Esophagus squamous epithelium (tissue), 5 donors: ENCODE data around the gene KRT76. TPM values are rescaled to one million over a fixed set of nuclear protein-coding genes. Genes with fewer than 3 reads are reported as not detected.

Experiments used
- DNase-seq: peaks from one replicate; lab custom pipeline; 2025; lab: John Stamatoyannopoulos, UW
- H3K27ac ChIP-seq, 4 donors: fragments of 200-600 bp; sonication (generic); one replicate each; pipeline ENCODE4 v1.5.1; 2016 to 2019; ENCODE audit warnings: mild to moderate bottlenecking in 1 of 4
- H3K27me3 ChIP-seq, 4 donors: fragments of 200-600 bp; sonication (generic); 1 replicate in 3 of 4; 2 replicates in 1 of 4; pipeline versions ENCODE4 v1.5.1 to v1.6.0; 2017 to 2021; ENCODE audit warnings: antibody characterized with exemption in 1 of 4
- H3K36me3 ChIP-seq, 3 donors: fragments of 200-600 bp; sonication (generic); one replicate each; pipeline ENCODE4 v1.5.1; 2016 to 2019
- H3K4me1 ChIP-seq, 3 donors: fragments of 200-600 bp; sonication (generic); one replicate each; pipeline ENCODE4 v1.5.1; 2017 to 2019
- H3K4me3 ChIP-seq, 4 donors: fragments of 200-600 bp; sonication (generic); 1 replicate in 3 of 4; 2 replicates in 1 of 4; pipeline ENCODE4 v1.5.1; 2016 to 2019; ENCODE audit warnings: mild to moderate bottlenecking in 2 of 4, moderate library complexity in 1 of 4
- H3K9me3 ChIP-seq, 3 donors: fragments of 200-600 bp; sonication (generic); one replicate each; pipeline ENCODE4 v1.5.1; 2016 to 2019
- CTCF ChIP-seq, 6 experiments: fragments of 450-650 bp in 4 of 6; fragments of 200-600 bp in 2 of 6; sonication (generic) in 2 of 6; IDR thresholded peaks; one replicate each; pipeline ENCODE4 v1.5.1; 2016 to 2019; ENCODE audit warnings: antibody characterized with exemption in 6 of 6, mild to moderate bottlenecking in 4 of 6, moderate library complexity in 4 of 6
- POLR2A ChIP-seq, 4 donors: fragments of 450-650 bp; IDR thresholded peaks; one replicate each; pipeline ENCODE4 v1.6.1; 2017; ENCODE audit warnings: antibody characterized with exemption in 4 of 4, mild to moderate bottlenecking in 4 of 4, moderate library complexity in 3 of 4
- WGBS, 2 donors: methylation state at CpG; one replicate each; pipeline ENCODE4 v1.1.5; 2018; 5-methylcytosine and 5-hydroxymethylcytosine counted together
- intact Hi-C: fragments of 100-400 bp; cut with DNase I; formaldehyde crosslinking; loops from one replicate; pipeline ENCODE4 v1.15.0; 2022
- total RNA-seq, 4 donors: library from RNA; depleted of rRNA; stranded (reverse); fragments of >200 nt; gene quantifications; one replicate each; pipeline ENCODE4 v1.1.0, GENCODE V29; 2016
- donor health status: DM: yes; HTN: yes; CAD: no.

KRT76 gene
- total RNA-seq, 4 donors from 2014 or later, result not detected

GRCh38 chr12:52799505-52800211 is 22.5 kb upstream of the KRT76 start:
- Histone ChIP-seq H3K27ac (peak overlapping the region in 2 of 4 donors; percentile 60 to 62), H3K36me3 (no peaks in the 10 kb centered on the region), H3K9me3 (no peaks in the 10 kb centered on the region), H3K27me3 (no peaks in the 10 kb centered on the region), H3K4me3 (no peak overlapping the region), H3K4me1 (peaks cover 6 to 71% (median 15%) of the 10 kb centered on the region in 3 donors)
- TF ChIP-seq CTCF (IDR thresholded peaks at IDR 0.05), result no peak
- TF ChIP-seq POLR2A (IDR thresholded peaks at IDR 0.05), result no peak
- WGBS, 2 donors, result 66 to 73% methylated on average over 4 to 5 of the region's 5 CpGs
- DNase-seq, result no peak
- intact Hi-C loops, result no loop called here

- H3K27ac ChIP-seq, result peak overlapping the region in 3 of 4 donors; percentile 30 to 62 (median 38)
- intact Hi-C loops, result no loop called here
- TF ChIP-seq POLR2A (IDR thresholded peaks at IDR 0.05) (no peak), CTCF (IDR thresholded peaks at IDR 0.05) (no peak)
- H3K4me3 ChIP-seq, result no peak overlapping the region
- peaks cover 6 to 63% (median 15%) of the 10 kb centered on the region in 3 donors for H3K4me1 ChIP-seq
- DNase-seq, result no peak
- no peaks in the 10 kb centered on the region for H3K36me3 ChIP-seq
- WGBS, 2 donors, result 35% methylated on average over 7 of the region's 7 CpGs
- H3K27me3 ChIP-seq, result no peaks in the 10 kb centered on the region
- H3K9me3 ChIP-seq, result no peaks in the 10 kb centered on the region
These were observed 21.7 kb upstream of the KRT76 start for GRCh38 chr12:52798671-52799504.

- no peak overlapping the region for H3K4me3 ChIP-seq
- TF ChIP-seq CTCF (IDR thresholded peaks at IDR 0.05) (no peak), POLR2A (IDR thresholded peaks at IDR 0.05) (no peak)
- no peaks in the 10 kb centered on the region for H3K27me3 ChIP-seq
- no peaks in the 10 kb centered on the region for H3K36me3 ChIP-seq
- H3K27ac ChIP-seq, result no peak overlapping the region
- H3K4me1 ChIP-seq, result peaks cover 6 to 57% (median 15%) of the 10 kb centered on the region in 3 donors
- no peak for DNase-seq
- intact Hi-C loops, result no loop called here
- no peaks in the 10 kb centered on the region for H3K9me3 ChIP-seq
- WGBS, 2 donors, result 79 to 90% methylated on average over 4 of the region's 4 CpGs
These were observed 21.0 kb upstream of the KRT76 start for GRCh38 chr12:52798003-52798670.

- DNase-seq, result no peak
- no peaks in the 10 kb centered on the region for H3K27me3 ChIP-seq
- no peaks in the 10 kb centered on the region for H3K9me3 ChIP-seq
- TF ChIP-seq POLR2A (IDR thresholded peaks at IDR 0.05) (no peak), CTCF (IDR thresholded peaks at IDR 0.05) (no peak)
- H3K4me3 ChIP-seq, result no peak overlapping the region
- H3K27ac ChIP-seq, result no peak overlapping the region
- no peaks in the 10 kb centered on the region for H3K36me3 ChIP-seq
- peaks cover 6 to 56% (median 15%) of the 10 kb centered on the region in 3 donors for H3K4me1 ChIP-seq
- intact Hi-C loops, result no loop called here
These were observed 20.4 kb upstream of the KRT76 start for GRCh38 chr12:52797529-52797894.
